ENCODE data around the gene PRX.

The PRX gene

GRCh38 chr19:40365010-40365409, 48.2 kb downstream of the PRX start:
- DNase-seq (ENCODE audit: low read depth): no peak

DNA sequence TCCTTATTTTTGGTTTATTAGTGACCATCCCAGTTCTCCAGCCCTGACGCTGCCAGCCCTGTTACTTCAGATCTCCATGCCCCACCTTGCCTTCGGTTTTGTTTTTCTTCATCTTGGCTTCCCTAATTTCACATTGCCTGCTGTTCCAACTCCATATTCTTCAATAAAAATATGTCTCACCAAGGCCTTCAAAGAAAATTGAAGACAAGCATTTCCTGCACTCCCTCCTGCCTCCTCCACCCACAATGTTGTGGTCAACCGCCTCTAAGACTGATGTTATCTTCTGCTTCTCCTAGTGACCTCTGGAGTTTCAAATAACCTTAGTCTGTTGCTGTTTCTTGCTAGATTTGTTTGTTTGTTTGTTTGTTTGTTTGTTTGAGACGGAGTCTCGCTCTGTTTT, 50.1 kb downstream of the PRX start:
- no peak for DNase-seq (ENCODE audit: low read depth)

DNA sequence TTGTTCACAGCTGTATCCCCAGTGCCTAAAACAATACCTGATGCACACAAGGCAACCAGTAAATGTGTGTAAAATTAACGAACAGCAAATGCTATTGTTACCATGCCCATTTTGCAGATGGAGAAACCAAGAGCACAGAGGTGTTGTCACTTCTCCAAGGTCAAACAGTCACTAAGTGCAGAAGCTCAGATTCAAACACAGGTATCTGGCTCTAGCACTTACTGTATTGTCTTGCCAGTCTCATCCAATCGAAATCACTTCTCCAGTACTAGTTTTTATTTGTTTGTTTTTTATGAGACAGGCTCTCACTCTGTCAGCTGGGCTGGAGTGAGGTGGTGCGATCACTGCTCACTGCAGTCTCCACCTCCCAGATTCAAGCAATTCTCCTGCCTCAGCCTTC, 51.0 kb downstream of the PRX start:
- no peak for DNase-seq (ENCODE audit: low read depth)

- no peak for DNase-seq (ENCODE audit: low read depth)
Observed at GRCh38 chr19:40360708-40361241, 52.4 kb downstream of the PRX start.

- no peak for DNase-seq (ENCODE audit: low read depth)
Observed at GRCh38 chr19:40360020-40360707, 53.0 kb downstream of the PRX start.

- no peak for DNase-seq (ENCODE audit: low read depth)
Observed at GRCh38 chr19:40358773-40359172, 54.4 kb downstream of the PRX start.

DNA sequence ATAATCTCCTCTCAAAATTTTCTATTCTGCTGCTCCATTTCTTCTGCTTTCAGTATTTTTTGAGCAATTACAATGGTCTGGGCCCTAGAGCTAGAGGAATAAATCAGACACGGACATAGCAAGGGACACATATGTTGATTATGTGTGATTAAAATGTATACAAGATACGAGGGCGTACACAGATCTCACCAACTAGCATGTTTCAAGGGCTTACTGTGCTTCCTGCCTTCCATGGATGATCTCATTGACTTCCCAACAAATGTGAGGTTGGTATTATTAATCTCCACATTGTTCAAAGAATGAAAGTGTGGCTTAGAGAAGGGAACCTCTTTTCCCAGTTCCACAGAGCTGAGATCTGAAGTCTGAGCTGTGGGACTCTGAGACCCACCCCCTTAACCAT, 55.5 kb downstream of the PRX start:
- no peak for DNase-seq (ENCODE audit: low read depth)

GRCh38 chr19:40356681-40357595, 56.2 kb downstream of the PRX start:
- no peak for DNase-seq (ENCODE audit: low read depth)

DNA sequence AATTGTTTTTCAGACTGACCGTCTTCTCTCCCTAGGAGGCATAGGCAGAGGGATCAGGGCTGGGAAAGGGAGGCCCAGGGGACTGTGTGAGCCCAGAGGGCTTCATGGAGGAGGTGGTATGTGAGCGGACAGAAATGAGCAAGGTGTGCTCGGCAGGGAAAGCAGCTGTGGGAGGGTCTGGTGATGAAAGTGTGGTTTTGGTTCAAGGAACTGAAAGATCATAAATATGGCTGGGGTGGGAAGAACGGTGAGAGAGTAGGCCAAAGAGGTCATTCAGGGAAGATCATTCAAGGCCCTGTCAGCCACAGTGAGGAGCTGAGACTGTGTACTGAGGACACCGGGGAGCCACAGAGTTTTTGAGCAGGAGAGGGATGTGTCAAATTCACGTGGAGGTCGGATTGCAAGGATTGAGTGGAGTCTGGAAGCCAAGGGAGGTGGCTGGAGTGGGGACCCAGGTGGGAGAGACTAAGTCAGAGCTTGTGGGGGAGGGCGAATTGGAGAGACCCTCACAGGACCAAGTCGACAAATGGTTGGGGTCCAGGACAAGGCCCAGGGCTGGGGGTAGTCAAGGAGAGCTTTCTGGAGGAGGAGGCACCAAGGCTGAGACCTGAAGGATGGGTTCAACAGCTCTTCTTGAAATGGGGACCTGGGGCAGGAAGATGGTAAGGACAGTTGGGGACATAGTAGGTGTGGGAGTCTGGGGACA, 57.0 kb downstream of the PRX start:
- no peak for DNase-seq (ENCODE audit: low read depth)

DNA sequence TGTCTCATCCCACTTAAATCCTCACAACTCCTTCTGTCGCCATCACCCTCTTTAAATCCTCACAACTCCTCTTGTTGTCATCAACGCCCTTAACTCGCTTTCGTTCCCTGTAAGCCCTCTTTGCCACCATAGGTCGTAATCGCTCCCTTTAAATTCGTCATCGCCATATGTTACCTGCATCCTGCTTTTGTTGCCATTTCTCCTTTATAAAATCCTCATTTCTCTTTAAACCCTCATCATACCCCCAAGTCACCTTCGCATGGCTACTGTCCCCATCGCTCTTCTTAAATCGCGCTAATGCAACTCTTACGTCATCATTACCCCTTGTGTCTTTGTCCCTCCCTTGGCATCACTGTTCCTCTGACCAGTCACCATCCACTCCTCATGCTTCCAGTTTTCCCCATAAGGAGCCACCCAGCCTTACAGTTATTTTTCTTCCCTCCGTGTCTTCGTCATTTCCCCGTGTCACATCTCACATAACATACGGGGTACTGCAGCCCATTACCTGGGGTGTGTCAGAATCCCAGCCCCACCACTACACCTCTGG, 64.1 kb downstream of the PRX start:
- no peak for DNase-seq (ENCODE audit: low read depth)

GRCh38 chr19:40348125-40348913, 64.9 kb downstream of the PRX start, which contains the start of the genes C19orf47 and PLD3:
C19orf47 (minus strand) TSS chr19:40348397; CDS start chr19:40341857, 6,540 bp downstream.
PLD3 (plus strand) TSS chr19:40348695; CDS start chr19:40366484, 17,789 bp downstream.
- DNase-seq (ENCODE audit: low read depth): peak; percentile 92

- no peak for DNase-seq (ENCODE audit: low read depth)
Observed at GRCh38 chr19:40344422-40344821, 68.8 kb downstream of the PRX start.
